NCI-H82 treated with DMSO at 0.1 percent for 48 hours (cell line): ENCODE results near the gene FAM117A.

Experiments
- DNase-seq: peaks from one replicate; lab custom pipeline; 2025; ENCODE audit not compliant: unreplicated experiment; lab: John Stamatoyannopoulos, UW

The FAM117A gene

DNA sequence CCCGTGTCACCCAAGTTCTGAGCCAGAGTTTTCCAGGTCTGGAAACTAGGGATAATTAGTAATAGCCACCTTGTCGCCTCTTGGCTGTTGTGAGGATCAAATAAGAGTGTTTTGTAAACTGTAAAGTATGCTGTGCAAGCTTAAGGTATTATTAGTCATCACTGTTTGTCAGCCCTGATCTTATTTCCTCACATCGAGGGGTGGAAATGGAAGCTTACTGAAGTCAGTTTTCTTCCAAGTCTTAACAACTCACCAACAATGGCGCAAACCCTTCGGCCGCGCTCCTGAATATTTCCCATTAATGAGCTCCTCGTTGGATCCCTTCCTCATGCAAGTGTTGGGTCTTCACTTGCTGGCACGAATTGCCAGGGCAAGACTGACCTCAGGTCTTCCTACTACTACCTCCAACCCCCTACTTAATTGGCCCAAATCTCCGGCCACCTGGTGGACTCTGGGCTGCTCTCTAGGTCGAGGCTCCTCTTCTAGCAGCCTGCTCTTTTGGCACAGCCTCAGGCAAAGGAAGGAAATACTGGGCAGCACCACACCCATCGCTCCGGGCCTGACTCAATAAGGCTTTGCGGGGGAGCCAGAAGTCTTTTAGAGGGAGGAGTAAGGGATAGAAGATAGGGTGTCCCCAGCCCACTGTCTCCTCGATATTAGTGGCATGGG is 55.3 kb downstream of the FAM117A start:
- DNase-seq = no peak

DNA sequence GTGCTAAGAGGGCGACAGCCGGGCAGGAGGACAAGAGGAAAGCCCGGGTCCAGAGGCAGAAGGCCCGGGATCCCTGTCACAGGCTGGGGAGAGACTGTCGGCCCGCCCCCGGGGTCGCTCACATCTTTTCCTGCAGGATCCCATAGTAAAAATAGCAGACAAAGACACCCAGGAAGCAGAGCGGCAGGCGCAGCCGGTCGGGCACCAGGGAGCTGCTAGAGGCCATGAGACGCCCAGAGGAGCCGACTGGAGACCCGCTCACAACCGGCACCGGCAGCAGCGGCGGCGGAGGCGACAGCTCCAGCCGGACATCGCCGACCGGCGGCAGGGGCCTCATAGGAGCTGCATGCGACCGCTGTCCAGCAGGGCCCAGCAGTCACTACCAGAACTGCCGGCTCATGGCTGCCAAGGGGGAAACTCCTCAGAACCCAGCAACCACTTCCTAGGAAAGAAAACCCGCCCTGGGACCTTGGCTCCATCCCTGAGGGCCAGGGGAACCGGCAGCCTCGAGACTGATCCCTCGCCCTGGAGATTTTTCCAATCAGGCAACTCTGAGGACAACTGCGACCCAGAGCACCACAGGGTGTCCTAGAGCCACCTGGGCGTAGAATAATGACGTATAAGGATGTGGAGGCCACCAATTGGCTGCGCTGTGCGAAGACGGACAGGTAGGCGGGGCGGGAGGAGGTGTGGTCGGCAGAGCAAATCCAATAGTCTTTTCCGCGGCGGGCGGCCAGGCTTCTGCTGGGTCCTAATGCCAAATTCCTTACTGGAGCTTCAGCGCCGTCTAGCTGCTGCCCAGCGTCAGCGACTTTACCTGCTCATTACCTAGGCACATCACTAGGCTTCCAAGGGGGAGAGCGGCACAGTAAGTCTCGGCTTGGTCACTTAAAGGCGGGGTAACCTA is 56.1 kb downstream of the FAM117A start, which contains the start of gene SLC35B1:
SLC35B1 (minus strand) TSS at position 357 of the 907 bp plus-strand sequence; CDS start at position 226, 131 bp downstream.
- DNase-seq = peak; percentile 99

DNA sequence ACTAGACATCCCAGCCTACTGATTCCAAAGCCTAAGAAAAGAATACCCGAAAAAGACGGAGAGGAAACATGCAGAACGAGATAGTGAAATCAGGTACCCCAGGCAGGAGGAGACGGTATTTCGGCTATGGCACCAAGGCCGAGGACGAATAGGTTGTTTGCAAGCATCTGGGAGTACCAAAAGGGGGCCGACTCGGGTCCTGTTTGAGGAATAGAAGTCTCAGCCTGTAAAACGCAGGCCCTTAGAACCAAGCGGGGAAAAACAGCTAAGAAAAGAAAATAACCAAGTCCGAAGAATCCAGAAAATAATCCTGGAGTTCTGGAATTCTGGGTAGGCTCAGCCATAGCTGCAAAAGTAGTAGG is 56.7 kb downstream of the FAM117A start:
- no peak for DNase-seq

DNA sequence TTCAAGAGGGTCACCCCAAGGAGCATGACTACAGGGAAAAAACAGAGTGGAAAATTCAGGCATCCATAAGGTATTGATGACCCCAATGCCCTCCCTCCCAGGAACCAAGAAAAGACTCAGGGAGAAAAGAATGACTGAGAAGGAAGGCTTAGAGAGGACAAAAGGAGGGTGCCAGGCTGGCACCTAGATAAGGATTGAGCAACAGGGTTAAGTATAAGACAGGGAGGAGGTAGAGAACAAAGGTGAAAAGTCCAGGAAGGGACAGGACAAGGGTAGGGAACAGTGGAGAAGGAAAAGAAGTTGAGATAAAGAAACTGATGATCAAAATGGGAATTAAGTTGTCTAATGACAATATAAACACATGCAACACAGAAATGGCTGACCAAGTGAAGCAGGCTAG is 58.7 kb downstream of the FAM117A start:
- DNase-seq = no peak

DNA sequence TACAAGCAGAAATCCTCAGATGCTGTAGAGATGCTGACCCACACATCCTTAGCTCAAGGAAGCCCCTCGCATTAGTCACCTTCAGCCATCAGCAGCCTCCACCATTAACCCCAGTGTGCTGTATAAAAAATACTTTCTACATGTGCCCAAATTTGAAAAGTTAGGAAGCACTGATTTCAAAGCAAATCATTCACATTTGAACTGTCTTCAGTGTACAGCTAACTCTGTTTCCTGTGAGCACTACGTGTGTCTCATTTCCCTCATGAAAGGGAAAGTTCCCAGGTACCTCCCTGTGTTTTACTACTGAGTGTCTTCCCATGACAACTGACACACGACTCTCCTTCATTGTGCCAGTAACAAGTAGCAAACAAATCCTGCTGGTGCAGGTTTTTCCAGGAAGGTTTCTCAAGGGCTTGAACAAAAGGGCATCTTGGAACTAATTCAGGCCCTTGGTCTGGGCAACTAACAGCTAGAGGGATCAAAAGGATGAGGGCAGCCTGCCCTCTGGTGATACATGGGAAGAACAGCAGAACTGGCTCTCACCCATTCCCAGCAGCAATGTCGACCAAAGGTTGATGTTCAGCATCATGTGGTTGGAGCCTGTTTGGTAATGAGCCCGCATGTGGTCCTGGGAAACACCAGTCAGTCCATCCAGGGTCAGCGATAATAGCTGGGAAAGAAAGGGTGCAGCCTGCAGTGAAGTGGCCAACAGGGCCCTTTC is 60.2 kb downstream of the FAM117A start:
- DNase-seq = no peak

DNA sequence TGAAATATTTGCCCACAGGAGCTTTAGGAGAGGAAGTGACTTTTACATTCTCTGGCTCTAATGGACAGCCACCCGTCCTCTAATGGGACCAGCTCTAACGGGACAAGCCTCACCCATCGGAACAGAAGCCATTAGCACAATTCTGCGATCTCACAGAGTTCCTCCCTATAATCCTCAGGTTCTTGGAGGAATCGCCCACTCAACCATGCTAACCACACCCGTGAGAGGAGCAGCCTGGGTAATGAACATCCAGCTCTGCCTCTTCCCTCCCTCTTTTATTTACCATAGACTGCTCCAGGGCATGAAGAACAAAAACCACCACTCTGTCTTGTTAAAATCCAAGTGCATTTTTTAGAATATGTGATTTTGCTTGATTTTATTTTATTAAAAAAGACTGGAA is 63.0 kb downstream of the FAM117A start:
- no peak for DNase-seq

DNA sequence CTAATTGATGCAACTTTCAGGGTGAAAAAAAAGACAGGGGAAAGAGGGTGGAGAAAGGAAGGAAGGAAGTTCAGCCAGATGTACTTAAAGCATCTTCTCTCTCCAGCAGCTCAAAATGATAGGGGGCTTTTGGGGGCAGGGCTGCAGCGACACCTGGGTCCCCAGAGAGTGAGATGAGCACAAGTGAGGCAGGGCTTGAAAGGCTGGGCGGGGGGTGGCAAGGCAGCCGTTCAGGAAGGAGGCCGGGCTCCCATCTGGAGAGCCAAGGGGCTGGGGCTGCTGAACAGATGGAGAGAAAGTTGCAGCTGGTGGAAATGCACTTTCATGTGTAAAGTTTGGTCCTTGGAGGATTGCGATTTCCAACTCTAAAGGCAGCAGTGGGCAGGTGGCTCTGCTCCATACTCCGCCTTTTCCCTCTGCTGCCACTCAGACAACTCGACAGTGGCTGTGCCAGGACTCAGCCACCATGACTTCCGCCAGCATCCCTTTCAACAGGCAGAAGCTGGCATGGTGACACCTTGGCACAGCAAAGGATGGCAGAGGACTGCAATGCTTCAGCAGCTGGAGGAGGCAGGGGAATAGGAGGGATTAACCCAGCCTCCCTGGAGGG is 63.9 kb downstream of the FAM117A start:
- DNase-seq = no peak

DNA sequence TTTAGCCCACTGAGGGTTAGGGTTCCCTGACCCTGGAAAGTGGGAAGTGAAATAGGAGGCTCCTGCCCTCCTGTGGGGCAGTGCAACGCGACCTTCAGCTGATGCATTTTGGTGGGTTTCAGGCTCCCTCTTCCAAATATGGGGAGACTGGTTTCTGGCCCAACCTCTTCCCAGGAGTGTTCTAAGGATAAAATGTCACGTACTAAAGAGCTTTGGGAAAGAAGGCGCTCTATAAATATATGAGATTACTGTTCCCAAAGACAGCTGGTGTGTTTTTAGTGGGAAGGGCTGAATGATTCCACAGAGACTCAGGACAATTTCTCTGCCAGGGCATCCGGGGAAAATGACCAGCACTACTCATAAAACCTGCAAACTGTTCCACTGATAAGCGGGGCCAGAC is 65.9 kb downstream of the FAM117A start:
- no peak for DNase-seq

DNA sequence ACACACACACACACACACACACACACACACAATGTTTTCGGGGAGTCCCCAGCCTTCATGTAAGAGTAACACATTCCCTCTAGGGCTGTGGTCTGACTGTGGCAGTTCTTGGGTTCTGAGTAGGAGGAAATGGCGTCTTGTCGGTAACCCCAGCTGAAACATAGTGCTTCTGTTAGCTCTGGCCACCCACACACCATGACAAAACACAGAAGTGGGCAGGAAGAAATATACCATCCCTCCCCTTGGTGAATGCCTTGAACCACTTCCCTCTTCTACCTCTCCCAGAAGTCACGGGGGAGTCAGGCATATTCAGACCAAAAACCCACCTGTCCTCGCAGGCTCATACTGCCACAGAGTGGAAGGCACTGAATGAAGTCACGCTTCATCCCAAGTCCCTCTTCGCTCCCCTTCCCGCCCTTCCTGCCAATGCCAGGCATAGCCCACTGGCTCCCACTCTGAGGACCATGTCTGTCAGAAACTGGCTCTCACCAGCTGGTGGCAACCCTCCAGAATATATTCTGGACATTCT is 67.6 kb downstream of the FAM117A start:
- no peak for DNase-seq

DNA sequence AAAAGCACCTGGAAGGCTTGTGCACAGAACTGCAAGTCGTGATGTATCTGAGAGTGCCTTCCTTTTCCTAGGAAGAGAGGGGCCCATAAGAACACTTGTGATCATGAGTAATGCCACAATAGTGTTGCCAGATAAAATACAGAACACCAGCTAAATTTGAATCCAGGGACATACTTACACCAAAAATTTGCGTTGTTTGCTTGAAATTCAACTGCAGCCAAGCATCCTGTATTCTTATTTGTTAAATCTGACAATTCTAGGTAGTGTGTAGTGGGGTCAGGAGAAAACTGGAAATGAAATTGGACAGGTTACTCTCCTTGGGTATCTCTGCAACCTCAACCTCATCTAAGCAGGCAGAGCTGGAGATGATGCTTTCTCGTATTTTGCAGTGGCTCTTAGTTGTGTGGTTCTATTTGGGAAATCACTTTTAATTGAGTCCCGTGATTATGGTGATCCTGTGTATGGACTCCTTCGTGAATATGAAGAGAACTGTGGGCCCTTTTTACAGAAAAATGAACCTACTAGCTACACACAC is 68.2 kb downstream of the FAM117A start:
- DNase-seq = no peak

DNA sequence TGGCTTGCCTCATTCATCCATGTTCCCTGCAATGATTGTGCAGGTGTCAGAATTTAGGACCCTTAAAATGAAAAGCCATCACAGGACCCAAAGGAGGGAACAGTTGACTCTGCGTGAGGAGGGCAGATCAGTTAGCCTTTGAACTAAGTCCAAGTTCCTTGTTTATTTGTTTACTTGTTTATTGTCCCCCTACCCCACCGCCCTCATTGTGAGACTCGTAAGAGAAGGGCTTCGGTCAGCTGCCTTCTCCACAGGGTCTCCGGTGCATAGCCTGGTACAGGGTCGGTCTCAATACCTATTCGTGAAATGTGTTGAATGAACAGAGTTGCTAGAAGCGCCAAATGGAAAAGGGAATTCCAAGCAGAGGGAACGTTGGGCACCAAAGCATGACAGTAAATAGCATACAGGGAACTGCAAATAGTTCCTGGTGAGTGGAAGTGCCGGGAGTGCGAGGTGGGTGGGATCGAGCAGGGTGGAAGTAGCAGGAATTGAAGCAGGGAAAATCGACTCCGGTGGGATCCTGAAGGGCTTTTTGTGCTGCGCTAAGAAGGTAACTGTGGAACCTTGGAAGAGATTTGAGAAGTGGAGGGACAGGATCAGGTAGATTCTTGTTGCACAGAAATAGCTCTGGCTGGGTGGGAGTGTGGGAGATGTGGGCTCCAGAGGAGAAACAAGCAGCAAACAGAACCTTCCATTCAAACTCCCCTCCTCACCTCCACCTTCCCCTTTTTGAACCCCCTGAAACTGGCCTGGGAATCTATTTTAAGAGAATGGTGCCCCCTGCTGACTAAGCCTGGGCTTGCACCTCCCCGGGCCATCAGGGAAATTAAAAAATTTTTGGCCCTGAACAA is 68.9 kb downstream of the FAM117A start:
- DNase-seq = peak; percentile 32

DNA sequence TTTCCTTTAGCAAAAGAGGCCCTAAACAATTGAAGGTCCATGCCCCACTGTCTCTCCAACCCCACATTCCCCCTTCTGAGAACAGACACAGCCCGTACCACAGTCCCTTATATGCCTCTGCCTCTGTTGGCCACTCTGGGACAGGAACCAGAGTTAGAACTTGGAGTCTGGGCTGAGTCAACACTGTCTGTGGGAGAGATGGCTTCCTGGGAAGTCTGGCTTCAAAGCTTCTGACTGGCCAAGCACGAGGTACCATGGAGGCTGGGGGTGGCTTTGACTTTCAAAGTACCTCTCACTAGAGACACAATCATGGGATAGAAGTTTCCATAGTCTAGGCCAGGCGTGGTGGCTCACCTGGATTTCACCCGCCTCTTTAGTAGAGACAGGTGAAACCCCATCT is 71.2 kb downstream of the FAM117A start:
- DNase-seq = no peak

DNA sequence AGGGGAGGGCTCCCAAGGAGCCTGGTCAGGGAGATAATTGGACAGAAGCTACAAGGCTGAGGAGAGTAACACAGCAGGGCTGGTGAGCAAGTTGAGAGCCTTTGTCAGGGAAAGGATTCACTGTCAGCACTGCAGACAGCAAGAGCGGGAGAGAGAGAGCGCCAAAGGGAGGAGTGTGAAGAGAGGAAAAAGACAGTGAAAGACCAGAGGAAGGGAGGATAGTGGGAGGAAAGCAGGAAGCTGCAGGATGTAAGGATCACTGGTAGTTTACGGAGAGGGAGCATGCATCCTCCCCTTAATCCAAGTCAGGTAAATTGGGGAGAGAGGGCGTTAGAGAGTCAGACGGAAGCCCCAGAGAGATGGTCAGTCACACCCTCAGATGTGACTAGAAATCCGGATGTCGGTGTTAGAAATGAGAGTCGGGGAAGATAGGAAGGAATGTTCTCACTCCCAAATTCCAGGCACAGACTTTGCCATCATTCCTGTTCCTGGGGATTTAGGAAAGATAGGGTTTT is 72.2 kb downstream of the FAM117A start:
- no peak for DNase-seq

DNA sequence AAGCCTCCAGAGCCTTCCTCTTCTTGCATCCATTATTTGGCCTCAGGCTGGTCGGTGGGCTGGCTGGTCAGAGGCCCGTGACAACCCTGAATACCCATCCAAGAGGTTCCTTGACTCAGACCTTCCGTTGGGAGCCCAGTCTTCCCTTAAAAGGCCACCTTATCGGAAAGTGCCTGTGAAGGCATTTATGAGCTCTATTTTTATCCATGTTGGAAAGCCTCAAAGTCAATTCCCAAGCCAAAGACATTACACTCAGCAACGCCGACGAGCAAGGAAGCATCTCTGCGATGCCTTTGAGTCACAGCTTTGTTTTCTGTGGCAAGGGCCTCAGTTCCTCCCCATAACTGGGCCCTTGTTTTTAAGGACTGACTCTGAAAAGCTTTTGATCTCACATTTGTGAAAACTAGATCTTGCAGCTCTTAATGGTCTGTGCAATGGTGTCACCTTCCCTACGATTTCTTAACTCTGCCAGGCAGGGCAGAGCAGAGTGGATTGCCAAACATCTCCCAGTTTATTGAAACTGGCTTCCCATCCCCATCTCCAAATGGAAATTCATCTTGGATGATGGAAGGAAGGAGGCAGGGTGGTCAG is 72.8 kb downstream of the FAM117A start:
- no peak for DNase-seq

DNA sequence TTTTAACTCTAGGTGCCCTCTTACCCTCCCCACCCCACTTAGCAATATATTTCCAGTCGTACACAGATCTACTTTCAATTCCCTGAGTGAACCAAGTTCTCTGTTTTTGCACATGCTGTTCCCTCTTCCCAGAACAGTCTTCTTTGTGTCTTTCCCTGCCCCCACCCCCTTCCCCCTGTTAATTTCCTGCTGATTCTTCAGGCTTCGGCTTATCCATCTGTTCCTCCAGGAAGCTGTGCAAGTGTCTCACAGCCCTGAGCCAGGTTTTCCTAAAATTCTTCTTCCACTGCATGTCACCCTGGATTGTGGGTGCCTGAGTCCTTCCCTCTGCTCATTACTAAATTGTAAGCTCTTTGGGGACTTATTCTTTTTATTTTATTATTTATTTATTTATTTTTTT is 73.7 kb downstream of the FAM117A start:
- DNase-seq = peak; percentile 54

DNA sequence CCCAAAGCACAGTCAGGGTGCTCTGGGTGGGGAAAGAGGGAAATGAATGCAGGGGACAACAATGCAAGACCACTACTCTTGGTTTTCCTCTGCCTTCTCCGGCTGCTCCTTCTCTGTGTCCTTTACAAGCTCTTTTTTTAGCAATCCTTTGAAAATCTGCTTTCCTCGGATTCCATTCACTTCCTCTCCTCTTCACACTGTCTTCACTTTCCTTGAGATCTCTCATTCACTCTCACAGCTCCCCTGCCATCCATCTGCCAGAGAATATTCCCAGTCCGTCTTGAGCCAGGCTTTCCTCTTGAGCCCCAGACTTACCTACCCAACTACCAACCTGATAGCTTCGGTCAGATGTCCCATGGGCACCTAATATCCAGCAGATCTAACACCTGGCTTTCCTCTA is 75.1 kb downstream of the FAM117A start:
- DNase-seq = no peak

DNA sequence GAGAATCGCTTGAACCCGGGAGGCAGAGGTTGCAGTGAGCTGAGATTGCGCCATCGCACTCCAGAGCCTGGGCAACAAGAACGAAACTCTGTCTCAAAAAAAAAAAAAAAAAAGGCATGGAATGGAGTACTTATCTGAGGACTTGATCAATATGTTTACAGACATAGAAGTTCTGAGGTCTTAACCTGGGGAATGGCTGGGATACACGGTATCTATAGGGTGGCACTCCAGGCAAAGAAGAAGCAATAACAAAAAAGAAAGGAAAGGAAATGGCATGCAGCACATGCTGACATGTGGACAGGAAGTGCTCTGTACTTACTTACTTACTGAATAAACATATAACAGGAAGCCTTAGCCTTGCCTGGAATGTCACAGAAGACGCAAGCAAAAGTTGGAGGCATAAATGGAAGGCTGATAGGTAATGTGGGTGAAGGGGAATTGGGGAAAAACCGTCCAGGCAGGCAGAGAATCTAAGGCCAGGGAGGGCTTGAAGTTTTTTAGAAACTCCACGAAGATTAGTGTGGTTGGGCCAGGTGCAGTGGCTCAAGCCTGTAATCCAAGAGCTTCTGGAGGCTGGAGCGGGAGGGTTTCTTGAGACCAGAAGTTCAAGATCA is 75.9 kb downstream of the FAM117A start:
- DNase-seq = no peak

DNA sequence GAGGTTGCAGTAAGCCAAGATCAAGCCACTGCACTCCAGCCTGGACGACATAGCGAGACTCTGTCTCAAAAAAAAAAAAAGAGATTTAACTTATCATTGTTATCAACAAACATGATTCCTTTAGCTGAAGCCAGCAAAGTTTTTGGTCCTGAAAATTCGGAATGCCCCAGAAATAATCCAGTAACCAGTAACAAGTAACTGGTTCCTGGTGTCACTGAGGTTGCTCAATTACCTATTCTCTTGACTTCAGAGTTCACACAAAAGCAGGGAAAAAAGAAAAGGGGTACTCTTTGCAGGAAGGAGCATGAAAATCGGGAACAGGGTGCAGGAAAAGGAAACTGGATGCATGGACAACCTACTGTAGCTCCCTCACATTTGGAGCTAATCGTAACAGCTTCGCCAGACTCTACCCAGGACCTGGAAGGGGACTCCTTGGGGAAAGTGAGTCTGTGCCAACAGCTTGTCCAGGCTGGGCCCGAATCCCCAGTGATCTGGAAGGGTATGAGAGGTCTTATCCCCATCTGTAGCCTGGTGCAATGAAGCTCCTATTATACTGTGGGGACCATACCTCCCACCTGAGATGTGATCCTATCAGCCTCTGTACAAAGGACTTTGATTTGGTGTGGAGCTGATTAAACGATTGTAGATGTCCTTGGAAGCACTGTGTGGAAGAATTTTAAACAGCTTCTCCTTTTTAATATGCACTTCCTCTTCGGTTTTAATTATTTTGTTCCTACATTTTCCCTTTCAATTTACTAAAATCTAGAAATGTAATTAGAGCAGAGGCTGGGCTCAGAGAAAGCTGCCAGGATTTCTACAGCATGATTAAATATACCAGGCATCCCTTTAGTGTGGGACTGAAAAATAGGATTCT is 82.6 kb downstream of the FAM117A start:
- no peak for DNase-seq
